ENCODE data around the gene KRT7.
"Not testable (repeated sequence)": the region's sequence is repeated elsewhere in the genome, so short reads cannot be mapped to it uniquely, and the experiment has no call there.

KRT7 gene

GRCh38 chr12:52254180-52254964, 21.3 kb downstream of the KRT7 start:
- no peak for TF ChIP-seq CTCF (IDR thresholded peaks at IDR 0.05; ENCODE audit: unreplicated experiment in 3 of 3)
- H3K36me3 Mint-ChIP-seq (ENCODE audit: low read depth): no peaks in the 10 kb centered on the region
- H3K27ac Mint-ChIP-seq: no peak overlapping the region
- H3K9me3 Mint-ChIP-seq: no peaks in the 10 kb centered on the region
- H3K27me3 Mint-ChIP-seq (ENCODE audit: low read depth): peaks cover 95% of the 10 kb centered on the region
- peaks cover 1% of the 10 kb centered on the region for H3K4me1 Mint-ChIP-seq
- no peak overlapping the region for H3K4me3 Mint-ChIP-seq

- H3K27ac Mint-ChIP-seq: no peak overlapping the region
- peaks cover 95% of the 10 kb centered on the region for H3K27me3 Mint-ChIP-seq (ENCODE audit: low read depth)
- H3K4me3 Mint-ChIP-seq: no peak overlapping the region
- no peaks in the 10 kb centered on the region for H3K9me3 Mint-ChIP-seq
- no peaks in the 10 kb centered on the region for H3K36me3 Mint-ChIP-seq (ENCODE audit: low read depth)
- no peak for TF ChIP-seq CTCF (IDR thresholded peaks at IDR 0.05; ENCODE audit: unreplicated experiment in 3 of 3)
- H3K4me1 Mint-ChIP-seq: peaks cover 9% of the 10 kb centered on the region
Measured at GRCh38 chr12:52254965-52255751, 22.1 kb downstream of the KRT7 start.

GRCh38 chr12:52255926-52256583, 23.0 kb downstream of the KRT7 start:
- Mint-ChIP-seq H3K27ac (no peak overlapping the region), H3K36me3 (ENCODE audit: low read depth) (no peaks in the 10 kb centered on the region), H3K9me3 (peaks cover 2% of the 10 kb centered on the region), H3K27me3 (ENCODE audit: low read depth) (peaks cover 95% of the 10 kb centered on the region), H3K4me3 (no peak overlapping the region), H3K4me1 (peaks cover 18% of the 10 kb centered on the region)
- TF ChIP-seq CTCF (IDR thresholded peaks at IDR 0.05; ENCODE audit: unreplicated experiment in 3 of 3): no peak

GRCh38 chr12:52256584-52256935, 23.5 kb downstream of the KRT7 start:
- Mint-ChIP-seq H3K27me3 (ENCODE audit: low read depth) (peaks cover 95% of the 10 kb centered on the region), H3K27ac (no peak overlapping the region), H3K4me1 (peaks cover 23% of the 10 kb centered on the region), H3K9me3 (peaks cover 7% of the 10 kb centered on the region), H3K4me3 (no peak overlapping the region), H3K36me3 (ENCODE audit: low read depth) (no peaks in the 10 kb centered on the region)
- no peak for TF ChIP-seq CTCF (IDR thresholded peaks at IDR 0.05; ENCODE audit: unreplicated experiment in 3 of 3)

GRCh38 chr12:52257074-52257551, 24.1 kb downstream of the KRT7 start:
- no peaks in the 10 kb centered on the region for H3K36me3 Mint-ChIP-seq (ENCODE audit: low read depth)
- no peak for TF ChIP-seq CTCF (IDR thresholded peaks at IDR 0.05; ENCODE audit: unreplicated experiment in 3 of 3)
- H3K9me3 Mint-ChIP-seq: peaks cover 9% of the 10 kb centered on the region
- H3K27ac Mint-ChIP-seq: no peak overlapping the region
- no peak overlapping the region for H3K4me3 Mint-ChIP-seq
- peaks cover 26% of the 10 kb centered on the region for H3K4me1 Mint-ChIP-seq
- H3K27me3 Mint-ChIP-seq (ENCODE audit: low read depth): peaks cover 92% of the 10 kb centered on the region

- not testable (repeated sequence) for H3K9me3 Mint-ChIP-seq; H3K36me3 Mint-ChIP-seq (ENCODE audit: low read depth); H3K27ac Mint-ChIP-seq; H3K4me3 Mint-ChIP-seq
- peaks cover 26% of the 10 kb centered on the region for H3K4me1 Mint-ChIP-seq
- peaks cover 86% of the 10 kb centered on the region for H3K27me3 Mint-ChIP-seq (ENCODE audit: low read depth)
Measured at GRCh38 chr12:52257922-52258321, 24.9 kb downstream of the KRT7 start.
